WTC11 (cell line): ENCODE data around the gene PDLIM7. TPM values are rescaled to one million over a fixed set of nuclear protein-coding genes. Genes with fewer than 3 reads are reported as not detected.

Experiments
- ATAC-seq: fragments of 200-7000 bp; cut with Tn5 transposase; 2 replicates; pipeline ENCODE4 v1.10.0; 2021; ENCODE audit warnings: mild to moderate bottlenecking, moderate library complexity
- CTCF ChIA-PET: fragments of 300-600 bp; sonication (Branson Sonifier 250); formaldehyde crosslinking; loops from one replicate; lab custom pipeline; 2021; ENCODE audit warnings: antibody characterized with exemption; lab: Charles Lee
- POLR2A ChIA-PET: fragments of 350-600 bp; sonication (Branson Sonifier 250); formaldehyde crosslinking; loops from one replicate; lab custom pipeline; 2021; ENCODE audit warnings: antibody characterized with exemption; lab: Charles Lee
- DNase-seq: peaks from one replicate; pipeline ENCODE4 v3.0.0; 2021; ENCODE audit warnings: low spot score
- H3K27ac Mint-ChIP-seq: 2 replicates; pipeline ENCODE4 v1.8.0; 2021; ENCODE audit warnings: mixed read lengths
- H3K27me3 Mint-ChIP-seq: 2 replicates; pipeline ENCODE4 v1.8.0; 2021; ENCODE audit warnings: low read depth, mild to moderate bottlenecking, moderate library complexity, mixed read lengths
- H3K36me3 Mint-ChIP-seq: 2 replicates; pipeline ENCODE4 v1.8.0; 2021; ENCODE audit warnings: mixed read lengths
- H3K4me1 Mint-ChIP-seq: 2 replicates; pipeline ENCODE4 v1.8.0; 2022; ENCODE audit warnings: mixed read lengths
- H3K4me3 Mint-ChIP-seq: 2 replicates; pipeline ENCODE4 v1.8.0; 2021; ENCODE audit warnings: mild to moderate bottlenecking, moderate library complexity, mixed read lengths
- H3K9me3 Mint-ChIP-seq: 2 replicates; pipeline ENCODE4 v1.8.0; 2021; ENCODE audit warnings: mixed read lengths
- ATF1 ChIP-seq: sonication (generic); formaldehyde crosslinking; IDR thresholded peaks from 2 replicates; pipeline ENCODE4 v1.8.1; 2023; ENCODE audit warnings: mild to moderate bottlenecking, moderate library complexity, missing genetic modification reagents
- CBFB ChIP-seq: sonication (generic); formaldehyde crosslinking; IDR thresholded peaks from 2 replicates; pipeline ENCODE4 v1.8.1; 2022; ENCODE audit warnings: mild to moderate bottlenecking, low read depth, missing genetic modification reagents
- CTCF ChIP-seq: fragments of 200-600 bp; IDR thresholded peaks from 2 replicates; pipeline ENCODE4 v1.8.0; 2022; ENCODE audit warnings: antibody characterized with exemption
- EMX1 ChIP-seq: fragments of 250-450 bp; sonication (Bioruptor Pico); IDR thresholded peaks from 2 replicates; pipeline ENCODE4 v1.8.0; 2021; ENCODE audit warnings: mild to moderate bottlenecking
- GRHL2 ChIP-seq: fragments of 250-450 bp; sonication (Bioruptor Pico); IDR thresholded peaks from 2 replicates; pipeline ENCODE4 v1.8.0; 2022; ENCODE audit warnings: mild to moderate bottlenecking, moderate library complexity; ENCODE audit not compliant: insufficient replicate concordance, severe bottlenecking
- RELA ChIP-seq: sonication (generic); formaldehyde crosslinking; IDR thresholded peaks from 2 replicates; pipeline ENCODE4 v1.8.1; 2022; ENCODE audit warnings: missing genetic modification reagents, mild to moderate bottlenecking, borderline replicate concordance
- SP1 ChIP-seq: sonication (generic); formaldehyde crosslinking; conservative IDR thresholded peaks from 2 replicates; pipeline ENCODE4 v1.8.1; 2022; ENCODE audit warnings: missing genetic modification reagents
- ZBTB21 ChIP-seq: sonication (generic); formaldehyde crosslinking; IDR thresholded peaks from 2 replicates; pipeline ENCODE4 v1.8.1; 2023; ENCODE audit warnings: mild to moderate bottlenecking, missing genetic modification reagents, borderline replicate concordance
- ZNF671 ChIP-seq: fragments of 250-450 bp; sonication (Bioruptor Pico); IDR thresholded peaks from 2 replicates; pipeline ENCODE4 v1.8.0; 2021; ENCODE audit warnings: mild to moderate bottlenecking
- total RNA-seq: library from RNA; stranded (reverse); gene quantifications from 3 replicates; pipeline ENCODE4 v1.2.3, GENCODE V29; 2021
- TF ChIP-seq, protein P1 (sequence below): sonication (generic); formaldehyde crosslinking; conservative IDR thresholded peaks from 2 replicates; pipeline ENCODE4 v1.8.1; 2023; ENCODE audit warnings: mild to moderate bottlenecking, low read depth, missing genetic modification reagents, moderate library complexity
- TF ChIP-seq, protein P2 (sequence below): sonication (generic); formaldehyde crosslinking; IDR thresholded peaks from 2 replicates; pipeline ENCODE4 v1.8.0; 2022; ENCODE audit warnings: mild to moderate bottlenecking, missing genetic modification reagents
- TF ChIP-seq, protein P3 (sequence below): sonication (generic); formaldehyde crosslinking; IDR thresholded peaks from 2 replicates; pipeline ENCODE4 v1.8.0; 2022; ENCODE audit warnings: missing genetic modification reagents

PDLIM7 gene
- total RNA-seq, 1 experiment from 2014 or later = 142 TPM

DNA sequence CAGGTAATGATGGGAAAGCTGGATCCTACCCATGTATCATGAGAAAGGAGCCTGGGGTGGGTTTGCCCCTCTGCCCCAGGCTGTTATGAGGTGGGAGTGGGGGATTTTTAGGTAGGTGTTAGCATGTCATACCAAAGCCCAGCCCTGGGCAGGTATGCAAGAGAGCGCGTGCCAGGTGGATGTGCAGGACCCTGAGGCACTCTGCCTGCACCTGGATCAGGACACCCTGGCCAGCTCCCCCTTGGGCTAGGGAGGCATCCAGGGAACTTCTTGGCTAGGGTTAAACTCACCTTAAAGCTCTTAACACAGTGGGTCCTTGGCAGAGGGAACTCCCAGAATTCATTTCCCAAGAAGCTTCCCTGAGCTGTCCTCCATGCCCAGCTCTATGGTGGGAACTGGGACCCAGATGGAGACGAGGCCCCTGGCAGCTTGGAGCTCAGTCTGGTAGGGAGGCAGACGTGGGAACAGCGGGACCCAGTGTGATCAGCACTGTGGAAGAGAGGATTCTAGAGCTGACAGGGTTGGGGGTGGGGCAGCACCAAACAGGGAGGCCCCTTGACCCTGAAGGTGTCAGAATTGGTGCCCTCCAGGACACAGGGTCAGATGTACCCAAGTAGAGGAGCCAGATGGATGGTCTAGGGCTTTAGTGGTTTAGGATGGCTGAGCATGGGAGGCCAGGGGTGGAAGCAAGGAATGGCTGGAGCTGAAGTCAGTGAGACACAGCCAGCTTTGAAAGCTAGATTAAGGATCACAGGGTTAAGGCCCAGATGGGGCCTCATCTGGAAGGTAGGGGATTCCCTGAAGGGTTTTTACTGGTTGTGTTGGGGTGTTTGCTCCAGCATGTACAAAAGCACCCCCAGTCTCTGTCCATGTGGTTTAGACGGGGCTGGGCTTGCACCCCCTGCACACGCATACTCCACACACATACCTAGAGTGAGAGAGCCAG, 53.0 kb downstream of the PDLIM7 start (continued):
- TF ChIP-seq, protein P1, sequence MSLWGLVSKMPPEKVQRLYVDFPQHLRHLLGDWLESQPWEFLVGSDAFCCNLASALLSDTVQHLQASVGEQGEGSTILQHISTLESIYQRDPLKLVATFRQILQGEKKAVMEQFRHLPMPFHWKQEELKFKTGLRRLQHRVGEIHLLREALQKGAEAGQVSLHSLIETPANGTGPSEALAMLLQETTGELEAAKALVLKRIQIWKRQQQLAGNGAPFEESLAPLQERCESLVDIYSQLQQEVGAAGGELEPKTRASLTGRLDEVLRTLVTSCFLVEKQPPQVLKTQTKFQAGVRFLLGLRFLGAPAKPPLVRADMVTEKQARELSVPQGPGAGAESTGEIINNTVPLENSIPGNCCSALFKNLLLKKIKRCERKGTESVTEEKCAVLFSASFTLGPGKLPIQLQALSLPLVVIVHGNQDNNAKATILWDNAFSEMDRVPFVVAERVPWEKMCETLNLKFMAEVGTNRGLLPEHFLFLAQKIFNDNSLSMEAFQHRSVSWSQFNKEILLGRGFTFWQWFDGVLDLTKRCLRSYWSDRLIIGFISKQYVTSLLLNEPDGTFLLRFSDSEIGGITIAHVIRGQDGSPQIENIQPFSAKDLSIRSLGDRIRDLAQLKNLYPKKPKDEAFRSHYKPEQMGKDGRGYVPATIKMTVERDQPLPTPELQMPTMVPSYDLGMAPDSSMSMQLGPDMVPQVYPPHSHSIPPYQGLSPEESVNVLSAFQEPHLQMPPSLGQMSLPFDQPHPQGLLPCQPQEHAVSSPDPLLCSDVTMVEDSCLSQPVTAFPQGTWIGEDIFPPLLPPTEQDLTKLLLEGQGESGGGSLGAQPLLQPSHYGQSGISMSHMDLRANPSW (CRISPR knock-in tag) = no peak
- TF ChIP-seq RELA (CRISPR knock-in tag) = no peak
- TF ChIP-seq EMX1 (CRISPR knock-in tag) = 0 out of 2 replicates have a peak, but pooled peaks have one; percentile 33
- TF ChIP-seq, protein P2, sequence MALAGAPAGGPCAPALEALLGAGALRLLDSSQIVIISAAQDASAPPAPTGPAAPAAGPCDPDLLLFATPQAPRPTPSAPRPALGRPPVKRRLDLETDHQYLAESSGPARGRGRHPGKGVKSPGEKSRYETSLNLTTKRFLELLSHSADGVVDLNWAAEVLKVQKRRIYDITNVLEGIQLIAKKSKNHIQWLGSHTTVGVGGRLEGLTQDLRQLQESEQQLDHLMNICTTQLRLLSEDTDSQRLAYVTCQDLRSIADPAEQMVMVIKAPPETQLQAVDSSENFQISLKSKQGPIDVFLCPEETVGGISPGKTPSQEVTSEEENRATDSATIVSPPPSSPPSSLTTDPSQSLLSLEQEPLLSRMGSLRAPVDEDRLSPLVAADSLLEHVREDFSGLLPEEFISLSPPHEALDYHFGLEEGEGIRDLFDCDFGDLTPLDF = no peak
- TF ChIP-seq GRHL2 = no peak
- no peak for TF ChIP-seq SP1 (CRISPR knock-in tag)

- DNase-seq (no peak), ATAC-seq (no peak)
- peaks cover 22% of the 10 kb centered on the region for H3K27me3 Mint-ChIP-seq
- peaks cover 39% of the 10 kb centered on the region for H3K4me1 Mint-ChIP-seq
- H3K27ac Mint-ChIP-seq = no peak overlapping the region
- peaks cover 4% of the 10 kb centered on the region for H3K9me3 Mint-ChIP-seq
- ChIA-PET POLR2A (interaction anchor here (0.9 to 4.9 kb wide), 4 partner anchors 9 to 53 kb away, joined by 4 to 19 read pairs (median 5); partner anchors contain the start of gene GRK6), CTCF (interaction anchor here (0.7 to 15.8 kb wide), 10 partner anchors 12 to 331 kb away, joined by 3 to 171 read pairs (median 31); partner anchors contain the start of genes GRK6 and MXD3)
- H3K4me3 Mint-ChIP-seq = no peak overlapping the region
- peaks cover 13% of the 10 kb centered on the region for H3K36me3 Mint-ChIP-seq
- TF ChIP-seq ZNF671 (no peak), CTCF (no peak)
Observed at GRCh38 chr5:177443144-177443983, 54.0 kb downstream of the PDLIM7 start.

DNA sequence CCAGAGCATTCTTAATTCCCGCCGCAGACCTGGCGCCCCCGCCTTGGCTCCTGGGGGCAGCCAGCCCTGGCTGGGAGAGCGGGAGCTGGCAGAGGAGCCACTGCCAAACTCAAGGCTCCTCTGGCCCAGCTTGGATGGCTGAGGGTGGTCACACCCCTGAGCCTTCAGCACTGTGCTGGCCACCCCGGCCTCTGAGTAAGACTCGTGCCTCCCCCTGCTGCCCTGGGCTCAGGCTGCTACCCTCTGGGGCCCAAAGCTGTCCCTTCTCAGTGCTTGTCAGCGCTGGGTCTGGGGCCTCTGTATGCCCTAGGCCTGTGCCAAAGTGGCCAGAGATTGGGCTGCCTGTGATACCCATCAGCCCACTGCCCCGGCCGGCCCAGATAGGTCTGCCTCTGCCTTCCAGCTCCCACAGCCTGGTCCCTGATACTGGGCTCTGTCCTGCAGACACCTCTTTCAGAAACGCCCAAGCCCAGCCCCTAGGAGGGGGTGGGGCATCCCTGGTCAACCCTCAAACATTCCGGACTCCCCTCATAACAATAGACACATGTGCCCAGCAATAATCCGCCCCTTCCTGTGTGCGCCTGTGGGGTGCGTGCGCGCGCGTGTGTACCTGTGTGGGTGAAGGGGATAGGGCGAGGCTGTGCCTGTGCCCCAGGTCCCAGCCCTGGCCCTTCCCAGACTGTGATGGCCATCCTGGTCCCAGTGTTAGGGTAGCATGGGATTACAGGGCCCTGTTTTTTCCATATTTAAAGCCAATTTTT, 55.2 kb downstream of the PDLIM7 start:
- DNase-seq = no peak
- TF ChIP-seq ATF1 (CRISPR knock-in tag) (no peak), CBFB (CRISPR knock-in tag) (no peak), ZBTB21 (CRISPR knock-in tag) (no peak)
- TF ChIP-seq, protein P3, sequence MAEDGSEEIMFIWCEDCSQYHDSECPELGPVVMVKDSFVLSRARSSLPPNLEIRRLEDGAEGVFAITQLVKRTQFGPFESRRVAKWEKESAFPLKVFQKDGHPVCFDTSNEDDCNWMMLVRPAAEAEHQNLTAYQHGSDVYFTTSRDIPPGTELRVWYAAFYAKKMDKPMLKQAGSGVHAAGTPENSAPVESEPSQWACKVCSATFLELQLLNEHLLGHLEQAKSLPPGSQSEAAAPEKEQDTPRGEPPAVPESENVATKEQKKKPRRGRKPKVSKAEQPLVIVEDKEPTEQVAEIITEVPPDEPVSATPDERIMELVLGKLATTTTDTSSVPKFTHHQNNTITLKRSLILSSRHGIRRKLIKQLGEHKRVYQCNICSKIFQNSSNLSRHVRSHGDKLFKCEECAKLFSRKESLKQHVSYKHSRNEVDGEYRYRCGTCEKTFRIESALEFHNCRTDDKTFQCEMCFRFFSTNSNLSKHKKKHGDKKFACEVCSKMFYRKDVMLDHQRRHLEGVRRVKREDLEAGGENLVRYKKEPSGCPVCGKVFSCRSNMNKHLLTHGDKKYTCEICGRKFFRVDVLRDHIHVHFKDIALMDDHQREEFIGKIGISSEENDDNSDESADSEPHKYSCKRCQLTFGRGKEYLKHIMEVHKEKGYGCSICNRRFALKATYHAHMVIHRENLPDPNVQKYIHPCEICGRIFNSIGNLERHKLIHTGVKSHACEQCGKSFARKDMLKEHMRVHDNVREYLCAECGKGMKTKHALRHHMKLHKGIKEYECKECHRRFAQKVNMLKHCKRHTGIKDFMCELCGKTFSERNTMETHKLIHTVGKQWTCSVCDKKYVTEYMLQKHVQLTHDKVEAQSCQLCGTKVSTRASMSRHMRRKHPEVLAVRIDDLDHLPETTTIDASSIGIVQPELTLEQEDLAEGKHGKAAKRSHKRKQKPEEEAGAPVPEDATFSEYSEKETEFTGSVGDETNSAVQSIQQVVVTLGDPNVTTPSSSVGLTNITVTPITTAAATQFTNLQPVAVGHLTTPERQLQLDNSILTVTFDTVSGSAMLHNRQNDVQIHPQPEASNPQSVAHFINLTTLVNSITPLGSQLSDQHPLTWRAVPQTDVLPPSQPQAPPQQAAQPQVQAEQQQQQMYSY (CRISPR knock-in tag) = no peak
- POLR2A ChIA-PET = interaction anchor here (0.5 to 1.8 kb wide), 2 partner anchors 39 to 48 kb away, joined by 4 read pairs; no protein-coding TSS in a partner anchor
- Mint-ChIP-seq H3K4me3 (no peak overlapping the region), H3K27me3 (peaks cover 22% of the 10 kb centered on the region), H3K27ac (no peak overlapping the region; the same call in 1 of the 2 replicates), H3K9me3 (peaks cover 4% of the 10 kb centered on the region), H3K4me1 (peaks cover 30% of the 10 kb centered on the region), H3K36me3 (peaks cover 23% of the 10 kb centered on the region)
- CTCF ChIA-PET = interaction anchor here (1.1 to 15.8 kb wide), 11 partner anchors 12 to 328 kb away, joined by 3 to 171 read pairs (median 10); partner anchors contain the start of gene MXD3
- no peak for ATAC-seq
